HG02678 (cell line): Measurements from ENCODE around the gene ADAM23.

Experiments
- ATAC-seq: cut with Tn5 transposase; IDR thresholded peaks from one replicate; pipeline ENCODE4 v1.9.1; 2021; ENCODE audit warnings: mild to moderate bottlenecking, moderate library complexity; ENCODE audit not compliant: unreplicated experiment

Gene ADAM23

GRCh38 chr2:206442474-206442832 lies 879 bp upstream of the ADAM23 start:
- ATAC-seq: no peak

GRCh38 chr2:206443735-206444527 lies 599 bp downstream of the ADAM23 start:
- peak; percentile 61 for ATAC-seq

GRCh38 chr2:206445948-206446347 lies 2.6 kb downstream of the ADAM23 start:
- no peak for ATAC-seq

GRCh38 chr2:206452242-206452641 lies 8.9 kb downstream of the ADAM23 start:
- peak; percentile 54 for ATAC-seq

GRCh38 chr2:206452750-206453149 lies 9.4 kb downstream of the ADAM23 start:
- ATAC-seq: no peak

GRCh38 chr2:206456078-206456754 lies 12.9 kb downstream of the ADAM23 start:
- no peak for ATAC-seq

GRCh38 chr2:206457188-206457634 lies 13.9 kb downstream of the ADAM23 start:
- ATAC-seq: peak; percentile 87

GRCh38 chr2:206462240-206462854 lies 19.0 kb downstream of the ADAM23 start:
- no peak for ATAC-seq

GRCh38 chr2:206463685-206464084 lies 20.4 kb downstream of the ADAM23 start:
- no peak for ATAC-seq

GRCh38 chr2:206464597-206464996 lies 21.3 kb downstream of the ADAM23 start:
- no peak for ATAC-seq

GRCh38 chr2:206471524-206472062 lies 28.3 kb downstream of the ADAM23 start:
- ATAC-seq: no peak

- ATAC-seq: no peak
These were observed 28.8 kb downstream of the ADAM23 start for GRCh38 chr2:206472094-206472493.

- no peak for ATAC-seq
These were observed 30.8 kb downstream of the ADAM23 start for GRCh38 chr2:206474099-206474498.

GRCh38 chr2:206477296-206477695 lies 34.0 kb downstream of the ADAM23 start:
- no peak for ATAC-seq

- ATAC-seq: no peak
These were observed 35.0 kb downstream of the ADAM23 start for GRCh38 chr2:206478340-206478739.

- no peak for ATAC-seq
These were observed 36.8 kb downstream of the ADAM23 start for GRCh38 chr2:206480161-206480560.

- no peak for ATAC-seq
These were observed 37.3 kb downstream of the ADAM23 start for GRCh38 chr2:206480620-206481019.

GRCh38 chr2:206481056-206481455 lies 37.7 kb downstream of the ADAM23 start:
- no peak for ATAC-seq

- no peak for ATAC-seq
These were observed 38.8 kb downstream of the ADAM23 start for GRCh38 chr2:206482123-206482522.

GRCh38 chr2:206482633-206483032 lies 39.3 kb downstream of the ADAM23 start:
- no peak for ATAC-seq

GRCh38 chr2:206488053-206488452 lies 44.7 kb downstream of the ADAM23 start:
- ATAC-seq: no peak

- ATAC-seq: no peak
These were observed 45.3 kb downstream of the ADAM23 start for GRCh38 chr2:206488623-206489022.
